ENCODE data around the gene ADAMTS17.

- TF ChIP-seq CTCF (IDR thresholded peaks at IDR 0.05) (no peak), POLR2A (IDR thresholded peaks at IDR 0.05) (no peak)
These were observed 7.5 kb upstream of the ADAMTS17 start for GRCh38 chr15:100349321-100349695.

Measured in heart left ventricle (tissue), 13 donors.